Progenitor cell of endocrine pancreas (in vitro differentiated cells): ENCODE results near the gene MSI2. TPM values are rescaled to one million over a fixed set of nuclear protein-coding genes. Genes with fewer than 3 reads are reported as not detected.

Experiments used
- DNase-seq: peaks from one replicate; pipeline ENCODE4 v3.0.0; 2021; ENCODE audit warnings: low spot score; ENCODE audit not compliant: unreplicated experiment
- H3K27ac Mint-ChIP-seq: 2 replicates; pipeline ENCODE4 v1.8.0; 2021; ENCODE audit warnings: mild to moderate bottlenecking, moderate library complexity, mixed read lengths
- H3K27me3 Mint-ChIP-seq: 2 replicates; pipeline ENCODE4 v1.8.0; 2021; ENCODE audit warnings: mixed read lengths
- H3K36me3 Mint-ChIP-seq: 2 replicates; pipeline ENCODE4 v1.8.0; 2022; ENCODE audit warnings: mixed read lengths; ENCODE audit not compliant: insufficient read depth
- H3K4me1 Mint-ChIP-seq: 2 replicates; pipeline ENCODE4 v1.8.0; 2021; ENCODE audit warnings: low read depth, mixed read lengths
- H3K4me3 Mint-ChIP-seq: 2 replicates; pipeline ENCODE4 v1.8.0; 2021; ENCODE audit warnings: low read depth, mild to moderate bottlenecking, moderate library complexity, mixed read lengths
- H3K9me3 Mint-ChIP-seq: 2 replicates; pipeline ENCODE4 v1.8.0; 2021; ENCODE audit warnings: low read depth, mixed read lengths
- CTCF ChIP-seq: fragments of 200-600 bp; sonication (generic); IDR thresholded peaks from one replicate; pipeline ENCODE4 v1.5.0; 2021; ENCODE audit warnings: antibody characterized with exemption, mild to moderate bottlenecking; ENCODE audit not compliant: unreplicated experiment
- total RNA-seq: library from RNA; stranded (reverse); gene quantifications from 2 replicates; pipeline ENCODE4 v1.2.1, GENCODE V29; 2021

The MSI2 gene
- total RNA-seq, 1 donor from 2014 or later = 164 TPM

DNA sequence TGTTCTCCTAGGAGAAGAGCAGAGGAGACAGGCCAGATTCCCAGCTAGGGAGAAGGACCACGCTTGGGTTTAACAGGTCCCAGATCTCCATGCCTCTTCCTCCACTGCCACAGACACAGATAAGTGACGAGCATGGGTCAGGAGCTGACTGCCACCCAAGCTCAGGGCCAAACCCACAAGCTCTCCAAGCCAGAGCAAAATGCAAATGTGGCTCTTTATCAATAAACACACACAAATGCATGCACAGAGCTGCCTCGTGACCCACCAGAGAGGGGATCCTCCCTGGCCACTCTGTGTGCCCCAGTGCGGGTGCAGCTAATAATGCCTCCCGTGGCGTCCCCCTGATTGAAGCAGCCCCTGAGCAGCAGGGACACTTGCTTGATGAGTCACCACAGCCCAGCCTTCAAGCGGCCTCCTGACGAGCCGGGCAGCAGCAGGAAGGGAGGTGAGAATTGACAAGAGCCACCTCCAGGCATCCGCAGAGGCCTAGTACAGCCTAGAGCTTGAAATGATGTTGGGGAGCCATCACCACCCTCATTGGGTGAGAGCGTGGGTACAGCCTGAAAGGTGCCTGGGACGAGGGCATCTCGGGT lies 344.9 kb downstream of the MSI2 start:
- no peak overlapping the region for H3K4me3 Mint-ChIP-seq
- no peak for DNase-seq
- no peaks in the 10 kb centered on the region for H3K27me3 Mint-ChIP-seq
- TF ChIP-seq CTCF = no peak
- no peak overlapping the region for H3K27ac Mint-ChIP-seq
- peaks cover 32% of the 10 kb centered on the region for H3K4me1 Mint-ChIP-seq
- H3K9me3 Mint-ChIP-seq = no peaks in the 10 kb centered on the region
- H3K36me3 Mint-ChIP-seq = peaks cover 7% of the 10 kb centered on the region

DNA sequence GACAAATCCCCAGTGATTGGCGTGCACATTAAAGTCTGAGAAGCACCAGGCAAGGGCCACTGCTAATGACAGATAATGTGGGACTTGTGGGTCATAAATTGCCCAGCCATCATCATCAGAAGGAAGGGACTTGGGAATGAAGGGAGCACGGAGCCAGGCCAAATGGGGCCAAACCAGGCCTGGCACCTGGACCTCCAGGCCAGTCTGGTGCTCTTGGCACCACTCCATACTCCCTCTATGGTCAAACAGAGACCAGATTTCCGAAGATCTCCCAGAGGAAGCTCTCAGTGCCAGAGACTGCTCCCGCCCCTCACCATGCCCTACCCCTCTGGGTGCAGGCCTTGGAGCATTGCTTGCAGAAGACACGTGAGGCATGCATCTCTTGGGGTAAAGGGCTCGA lies 346.6 kb downstream of the MSI2 start:
- no peak for TF ChIP-seq CTCF
- H3K27me3 Mint-ChIP-seq = no peaks in the 10 kb centered on the region
- no peaks in the 10 kb centered on the region for H3K9me3 Mint-ChIP-seq
- peaks cover 5% of the 10 kb centered on the region for H3K36me3 Mint-ChIP-seq
- no peak overlapping the region for H3K4me3 Mint-ChIP-seq
- peaks cover 25% of the 10 kb centered on the region for H3K4me1 Mint-ChIP-seq
- DNase-seq = no peak
- no peak overlapping the region for H3K27ac Mint-ChIP-seq

- no peak for TF ChIP-seq CTCF
- Mint-ChIP-seq H3K4me3 (no peak overlapping the region), H3K9me3 (no peaks in the 10 kb centered on the region), H3K4me1 (peaks cover 22% of the 10 kb centered on the region), H3K36me3 (peaks cover 4% of the 10 kb centered on the region), H3K27me3 (no peaks in the 10 kb centered on the region), H3K27ac (no peak overlapping the region)
- DNase-seq = no peak
These were observed 347.2 kb downstream of the MSI2 start for GRCh38 chr17:57603546-57603945.

DNA sequence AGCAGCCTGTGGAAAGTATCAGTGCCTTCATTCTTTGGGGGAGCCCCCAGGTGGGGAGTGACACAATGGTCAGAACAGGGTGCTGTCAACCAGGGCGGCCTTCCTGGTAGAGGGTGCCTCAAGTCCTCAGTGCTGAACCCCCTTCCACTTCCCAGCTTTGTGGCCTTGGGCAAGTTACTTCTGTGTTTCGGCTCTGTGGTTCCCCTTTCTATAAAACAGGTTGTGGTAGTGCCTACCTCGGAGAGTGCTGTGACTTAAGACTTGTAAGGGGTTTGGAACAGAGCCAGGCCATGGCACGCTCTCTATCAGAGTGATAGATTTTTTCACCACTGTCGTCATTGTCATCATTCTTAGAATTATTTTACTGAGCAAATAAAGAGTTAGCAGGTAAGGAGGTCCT lies 347.7 kb downstream of the MSI2 start:
- H3K27me3 Mint-ChIP-seq = no peaks in the 10 kb centered on the region
- no peak for DNase-seq
- peaks cover 25% of the 10 kb centered on the region for H3K4me1 Mint-ChIP-seq
- no peak overlapping the region for H3K4me3 Mint-ChIP-seq
- peak overlapping the region; percentile 63 for H3K27ac Mint-ChIP-seq
- H3K36me3 Mint-ChIP-seq = peaks cover 4% of the 10 kb centered on the region
- TF ChIP-seq CTCF = no peak
- no peaks in the 10 kb centered on the region for H3K9me3 Mint-ChIP-seq

- no peak for TF ChIP-seq CTCF
- H3K27me3 Mint-ChIP-seq = no peaks in the 10 kb centered on the region
- H3K4me3 Mint-ChIP-seq = no peak overlapping the region
- no peak overlapping the region for H3K27ac Mint-ChIP-seq
- no peaks in the 10 kb centered on the region for H3K36me3 Mint-ChIP-seq
- DNase-seq = no peak
- no peaks in the 10 kb centered on the region for H3K9me3 Mint-ChIP-seq
- H3K4me1 Mint-ChIP-seq = peaks cover 35% of the 10 kb centered on the region
These were observed 348.7 kb downstream of the MSI2 start for GRCh38 chr17:57604771-57605674.
